Measurements from ENCODE around the gene CTNNA2. TPM values are rescaled to one million over a fixed set of nuclear protein-coding genes. Genes with fewer than 3 reads are reported as not detected.

CTNNA2 gene
- total and polyA plus RNA-seq, 9 of the 15 experiments (the other 6 are each of a cell fraction or from before 2014, with no cell fraction given) = 0.03 to 0.40 (median 0.15) TPM

DNA sequence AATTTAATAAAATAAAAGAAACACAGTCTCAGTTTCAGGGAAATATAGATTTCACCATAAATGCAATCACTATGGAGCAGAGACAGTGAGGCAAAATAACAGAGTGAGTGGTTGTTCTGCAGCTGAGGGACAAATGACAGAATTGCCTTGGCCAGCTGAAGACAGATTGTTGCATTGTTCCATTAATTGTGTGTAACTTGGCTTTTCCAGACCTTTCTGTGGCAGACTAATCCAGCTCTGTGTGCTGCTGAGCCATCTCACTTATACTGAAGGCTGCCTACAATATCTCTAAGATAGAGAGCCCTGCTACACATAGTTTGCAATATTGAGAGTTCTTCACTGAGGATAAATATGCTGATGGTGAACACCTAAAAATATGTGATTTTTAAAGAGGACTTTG is 780.2 kb downstream of the CTNNA2 start (continued):
- TF ChIP-seq, protein P1, sequence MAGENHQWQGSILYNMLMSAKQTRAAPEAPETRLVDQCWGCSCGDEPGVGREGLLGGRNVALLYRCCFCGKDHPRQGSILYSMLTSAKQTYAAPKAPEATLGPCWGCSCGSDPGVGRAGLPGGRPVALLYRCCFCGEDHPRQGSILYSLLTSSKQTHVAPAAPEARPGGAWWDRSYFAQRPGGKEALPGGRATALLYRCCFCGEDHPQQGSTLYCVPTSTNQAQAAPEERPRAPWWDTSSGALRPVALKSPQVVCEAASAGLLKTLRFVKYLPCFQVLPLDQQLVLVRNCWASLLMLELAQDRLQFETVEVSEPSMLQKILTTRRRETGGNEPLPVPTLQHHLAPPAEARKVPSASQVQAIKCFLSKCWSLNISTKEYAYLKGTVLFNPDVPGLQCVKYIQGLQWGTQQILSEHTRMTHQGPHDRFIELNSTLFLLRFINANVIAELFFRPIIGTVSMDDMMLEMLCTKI (IDR thresholded peaks at IDR 0.05; ENCODE audit: partially characterized antibody) = no peak
- no peak for TF ChIP-seq DDX20 (tag; IDR thresholded peaks at IDR 0.05; ENCODE audit: low read depth)
- no peak for TF ChIP-seq JUND (IDR thresholded peaks at IDR 0.05; ENCODE audit: borderline replicate concordance, low read depth, low read length)
- no peak for TF ChIP-seq JUND (tag; IDR thresholded peaks at IDR 0.05; ENCODE audit: borderline replicate concordance, low read depth, low read length)
- no peak for TF ChIP-seq CREBBP (IDR thresholded peaks at IDR 0.05; ENCODE audit: low read depth, low read length)
- TF ChIP-seq, protein P2, sequence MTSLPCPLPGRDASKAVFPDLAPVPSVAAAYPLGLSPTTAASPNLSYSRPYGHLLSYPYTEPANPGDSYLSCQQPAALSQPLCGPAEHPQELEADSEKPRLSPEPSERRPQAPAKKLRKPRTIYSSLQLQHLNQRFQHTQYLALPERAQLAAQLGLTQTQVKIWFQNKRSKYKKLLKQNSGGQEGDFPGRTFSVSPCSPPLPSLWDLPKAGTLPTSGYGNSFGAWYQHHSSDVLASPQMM (CRISPR knock-in tag; IDR thresholded peaks at IDR 0.05) = no peak
- TF ChIP-seq DACH1 (IDR thresholded peaks at IDR 0.05; ENCODE audit: partially characterized antibody) = no peak
- TF ChIP-seq, protein P3, sequence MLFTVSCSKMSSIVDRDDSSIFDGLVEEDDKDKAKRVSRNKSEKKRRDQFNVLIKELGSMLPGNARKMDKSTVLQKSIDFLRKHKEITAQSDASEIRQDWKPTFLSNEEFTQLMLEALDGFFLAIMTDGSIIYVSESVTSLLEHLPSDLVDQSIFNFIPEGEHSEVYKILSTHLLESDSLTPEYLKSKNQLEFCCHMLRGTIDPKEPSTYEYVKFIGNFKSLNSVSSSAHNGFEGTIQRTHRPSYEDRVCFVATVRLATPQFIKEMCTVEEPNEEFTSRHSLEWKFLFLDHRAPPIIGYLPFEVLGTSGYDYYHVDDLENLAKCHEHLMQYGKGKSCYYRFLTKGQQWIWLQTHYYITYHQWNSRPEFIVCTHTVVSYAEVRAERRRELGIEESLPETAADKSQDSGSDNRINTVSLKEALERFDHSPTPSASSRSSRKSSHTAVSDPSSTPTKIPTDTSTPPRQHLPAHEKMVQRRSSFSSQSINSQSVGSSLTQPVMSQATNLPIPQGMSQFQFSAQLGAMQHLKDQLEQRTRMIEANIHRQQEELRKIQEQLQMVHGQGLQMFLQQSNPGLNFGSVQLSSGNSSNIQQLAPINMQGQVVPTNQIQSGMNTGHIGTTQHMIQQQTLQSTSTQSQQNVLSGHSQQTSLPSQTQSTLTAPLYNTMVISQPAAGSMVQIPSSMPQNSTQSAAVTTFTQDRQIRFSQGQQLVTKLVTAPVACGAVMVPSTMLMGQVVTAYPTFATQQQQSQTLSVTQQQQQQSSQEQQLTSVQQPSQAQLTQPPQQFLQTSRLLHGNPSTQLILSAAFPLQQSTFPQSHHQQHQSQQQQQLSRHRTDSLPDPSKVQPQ (CRISPR knock-in tag; IDR thresholded peaks at IDR 0.05; ENCODE audit: borderline replicate concordance) = no peak
- TF ChIP-seq KHSRP (IDR thresholded peaks at IDR 0.05) = no peak
- TF ChIP-seq ZNF12 (CRISPR knock-in tag; IDR thresholded peaks at IDR 0.05) = no peak
- no peak for TF ChIP-seq TFAM (CRISPR knock-in tag; conservative IDR thresholded peaks at IDR 0.05)
- no peak for TF ChIP-seq ZNF316 (IDR thresholded peaks at IDR 0.05)

All from K562 (cell line).